PFSK-1 (cell line): Measurements from ENCODE around the gene SLC8A1.

ENCODE experiments used
- POLR2AphosphoS5 ChIP-seq: IDR thresholded peaks from 2 replicates; pipeline ENCODE4 v1.6.1; 2012; ENCODE audit warnings: low read depth, mild to moderate bottlenecking, control low read depth, low read length, moderate library complexity
- TAF1 ChIP-seq: IDR thresholded peaks from 2 replicates; pipeline ENCODE4 v1.6.1; 2012; ENCODE audit warnings: low read length, control low read depth, borderline replicate concordance; ENCODE audit not compliant: insufficient read depth

- no peak for TF ChIP-seq POLR2AphosphoS5
- no peak for TF ChIP-seq TAF1
Observed at GRCh38 chr2:40292291-40292690, 159.6 kb downstream of the SLC8A1 start.
